Measurements from ENCODE around the gene RNU7-1. TPM values are rescaled to one million over a fixed set of nuclear protein-coding genes. Genes with fewer than 3 reads are reported as not detected.

Gene RNU7-1
- total RNA-seq, 1 donor from 2014 or later = not detected

- Mint-ChIP-seq H3K27ac (ENCODE audit: unreplicated experiment) (no peak overlapping the region), H3K36me3 (ENCODE audit: low read depth) (no peaks in the 10 kb centered on the region), H3K4me1 (peaks cover 31% of the 10 kb centered on the region), H3K27me3 (ENCODE audit: low read depth) (peaks cover 26% of the 10 kb centered on the region), H3K9me3 (no peaks in the 10 kb centered on the region), H3K4me3 (peak overlapping the region; percentile 88)
- DNase-seq (ENCODE audit: low read depth, low spot score) = no peak
- TF ChIP-seq CTCF (conservative IDR thresholded peaks at IDR 0.05) = no peak
These were observed 27.8 kb upstream of the RNU7-1 start for GRCh38 chr12:6915789-6916285.

GRCh38 chr12:6916426-6917200 lies 27.0 kb upstream of the RNU7-1 start:
- H3K27ac Mint-ChIP-seq (ENCODE audit: unreplicated experiment) = no peak overlapping the region
- H3K27me3 Mint-ChIP-seq (ENCODE audit: low read depth) = peaks cover 19% of the 10 kb centered on the region
- peak overlapping the region; percentile 65 for H3K4me3 Mint-ChIP-seq
- no peaks in the 10 kb centered on the region for H3K36me3 Mint-ChIP-seq (ENCODE audit: low read depth)
- TF ChIP-seq CTCF (conservative IDR thresholded peaks at IDR 0.05) = no peak
- H3K4me1 Mint-ChIP-seq = peaks cover 31% of the 10 kb centered on the region
- H3K9me3 Mint-ChIP-seq = no peaks in the 10 kb centered on the region
- no peak for DNase-seq (ENCODE audit: low read depth, low spot score)

- peaks cover 18% of the 10 kb centered on the region for H3K27me3 Mint-ChIP-seq (ENCODE audit: low read depth)
- no peaks in the 10 kb centered on the region for H3K9me3 Mint-ChIP-seq
- peaks cover 31% of the 10 kb centered on the region for H3K4me1 Mint-ChIP-seq
- no peak for TF ChIP-seq CTCF (conservative IDR thresholded peaks at IDR 0.05)
- DNase-seq (ENCODE audit: low read depth, low spot score) = no peak
- peak overlapping the region; percentile 18 for H3K4me3 Mint-ChIP-seq
- no peaks in the 10 kb centered on the region for H3K36me3 Mint-ChIP-seq (ENCODE audit: low read depth)
- no peak overlapping the region for H3K27ac Mint-ChIP-seq (ENCODE audit: unreplicated experiment)
These were observed 26.0 kb upstream of the RNU7-1 start for GRCh38 chr12:6917491-6918231.

GRCh38 chr12:6919588-6919987 lies 24.0 kb upstream of the RNU7-1 start:
- no peak for TF ChIP-seq CTCF (conservative IDR thresholded peaks at IDR 0.05)
- H3K27ac Mint-ChIP-seq (ENCODE audit: unreplicated experiment) = peak overlapping the region; percentile 63
- H3K36me3 Mint-ChIP-seq (ENCODE audit: low read depth) = peaks cover 3% of the 10 kb centered on the region
- peaks cover 35% of the 10 kb centered on the region for H3K4me1 Mint-ChIP-seq
- H3K9me3 Mint-ChIP-seq = no peaks in the 10 kb centered on the region
- no peak for DNase-seq (ENCODE audit: low read depth, low spot score)
- peak overlapping the region; percentile 52 for H3K4me3 Mint-ChIP-seq
- peaks cover 7% of the 10 kb centered on the region for H3K27me3 Mint-ChIP-seq (ENCODE audit: low read depth)

- no peak for DNase-seq (ENCODE audit: low read depth, low spot score)
- H3K4me3 Mint-ChIP-seq = peak overlapping the region; percentile 34
- TF ChIP-seq CTCF (conservative IDR thresholded peaks at IDR 0.05) = no peak
- H3K9me3 Mint-ChIP-seq = no peaks in the 10 kb centered on the region
- H3K4me1 Mint-ChIP-seq = peaks cover 42% of the 10 kb centered on the region
- H3K36me3 Mint-ChIP-seq (ENCODE audit: low read depth) = peaks cover 3% of the 10 kb centered on the region
- no peak overlapping the region for H3K27ac Mint-ChIP-seq (ENCODE audit: unreplicated experiment)
- no peaks in the 10 kb centered on the region for H3K27me3 Mint-ChIP-seq (ENCODE audit: low read depth)
These were observed 22.1 kb upstream of the RNU7-1 start for GRCh38 chr12:6921539-6921938.
